SH-SY5Y (cell line): ENCODE results near the gene WASHC3.

Experiments
- GATA2 ChIP-seq: IDR thresholded peaks from 2 replicates; pipeline ENCODE4 v1.6.1; 2011; ENCODE audit warnings: mild to moderate bottlenecking, low read depth, low read length
- GATA3 ChIP-seq: IDR thresholded peaks from 2 replicates; pipeline ENCODE4 v1.6.1; 2011; ENCODE audit warnings: low read depth, mild to moderate bottlenecking, low read length, moderate library complexity

- TF ChIP-seq GATA2 (no peak), GATA3 (no peak)
These were observed 10.9 kb downstream of the WASHC3 start for GRCh38 chr12:102050660-102051430.
